ENCODE data around the gene SLC26A2.

DNA sequence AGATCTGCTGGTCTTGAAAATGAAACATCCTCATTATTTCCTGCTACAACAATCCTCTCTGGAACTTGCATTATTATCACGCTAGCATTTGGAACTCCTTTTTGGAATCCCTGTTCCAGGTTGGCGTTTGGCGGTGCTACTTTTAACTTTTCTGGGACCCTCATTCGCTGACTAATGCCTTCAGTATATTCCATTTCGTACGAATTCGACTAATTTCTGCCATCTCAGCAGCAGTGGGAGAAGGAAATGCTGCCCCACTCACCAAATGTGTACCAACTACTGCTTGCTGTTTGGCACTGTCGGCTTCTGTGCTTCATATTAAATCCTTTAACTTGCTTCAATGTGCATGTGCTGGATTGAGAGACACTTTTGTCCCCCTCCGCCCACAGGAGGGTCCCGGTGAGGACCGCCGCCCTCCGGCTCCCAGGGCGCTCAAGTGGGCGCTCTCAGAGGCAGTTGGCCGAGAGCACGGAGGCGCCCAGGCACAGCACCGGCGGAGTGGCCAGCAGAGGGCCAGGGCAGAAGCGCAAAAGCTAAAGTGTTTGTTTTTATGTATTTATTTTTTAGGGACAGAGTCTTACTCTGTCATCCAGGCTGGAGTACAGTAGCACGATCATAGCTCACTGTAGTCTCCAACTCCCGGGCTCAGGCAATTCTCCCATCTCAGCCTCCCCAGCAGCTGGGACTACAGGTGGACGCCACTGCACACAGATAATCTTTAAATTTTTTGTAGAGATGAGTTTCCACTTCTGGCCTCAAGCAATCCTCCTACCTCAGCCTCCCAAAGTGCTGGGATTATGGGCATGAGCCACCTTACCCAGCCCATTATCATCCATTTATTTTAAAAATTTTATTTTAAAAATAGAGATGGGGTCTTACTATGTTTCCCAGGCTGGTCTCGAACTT, 27.9 kb upstream of the SLC26A2 start:
- TF ChIP-seq, protein P1, sequence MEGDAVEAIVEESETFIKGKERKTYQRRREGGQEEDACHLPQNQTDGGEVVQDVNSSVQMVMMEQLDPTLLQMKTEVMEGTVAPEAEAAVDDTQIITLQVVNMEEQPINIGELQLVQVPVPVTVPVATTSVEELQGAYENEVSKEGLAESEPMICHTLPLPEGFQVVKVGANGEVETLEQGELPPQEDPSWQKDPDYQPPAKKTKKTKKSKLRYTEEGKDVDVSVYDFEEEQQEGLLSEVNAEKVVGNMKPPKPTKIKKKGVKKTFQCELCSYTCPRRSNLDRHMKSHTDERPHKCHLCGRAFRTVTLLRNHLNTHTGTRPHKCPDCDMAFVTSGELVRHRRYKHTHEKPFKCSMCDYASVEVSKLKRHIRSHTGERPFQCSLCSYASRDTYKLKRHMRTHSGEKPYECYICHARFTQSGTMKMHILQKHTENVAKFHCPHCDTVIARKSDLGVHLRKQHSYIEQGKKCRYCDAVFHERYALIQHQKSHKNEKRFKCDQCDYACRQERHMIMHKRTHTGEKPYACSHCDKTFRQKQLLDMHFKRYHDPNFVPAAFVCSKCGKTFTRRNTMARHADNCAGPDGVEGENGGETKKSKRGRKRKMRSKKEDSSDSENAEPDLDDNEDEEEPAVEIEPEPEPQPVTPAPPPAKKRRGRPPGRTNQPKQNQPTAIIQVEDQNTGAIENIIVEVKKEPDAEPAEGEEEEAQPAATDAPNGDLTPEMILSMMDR (IDR thresholded peaks at IDR 0.05): no peak
- TF ChIP-seq EZH2 (IDR thresholded peaks at IDR 0.05; ENCODE audit: borderline replicate concordance, insufficient read depth, low read depth, low read length, poor library complexity, severe bottlenecking): no peak

All from B cell (primary cell).